ENCODE results near the gene ZNF777.
"Not testable (repeated sequence)": the region's sequence is repeated elsewhere in the genome, so short reads cannot be mapped to it uniquely, and the experiment has no call there.

ZNF777 gene

DNA sequence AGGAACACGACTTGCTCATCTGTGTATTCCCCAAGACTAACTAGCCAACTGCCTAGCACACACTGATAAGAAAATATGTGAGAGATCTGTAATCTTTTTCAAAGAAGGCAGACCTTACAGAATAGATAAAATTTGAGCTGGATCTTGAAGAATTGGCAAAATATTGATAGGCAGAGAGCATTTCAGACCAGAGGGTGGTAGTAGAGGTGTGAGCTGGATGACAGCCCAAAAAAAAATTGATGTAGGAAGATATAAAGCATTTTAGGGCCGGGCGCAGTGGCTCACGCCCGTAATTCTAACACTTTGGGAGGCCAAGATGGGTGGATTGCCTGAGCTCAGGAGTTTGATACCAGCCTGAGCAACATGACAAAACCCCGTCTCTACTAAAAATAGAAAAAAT is 37.9 kb upstream of the ZNF777 start:
- TF ChIP-seq, protein P1, sequence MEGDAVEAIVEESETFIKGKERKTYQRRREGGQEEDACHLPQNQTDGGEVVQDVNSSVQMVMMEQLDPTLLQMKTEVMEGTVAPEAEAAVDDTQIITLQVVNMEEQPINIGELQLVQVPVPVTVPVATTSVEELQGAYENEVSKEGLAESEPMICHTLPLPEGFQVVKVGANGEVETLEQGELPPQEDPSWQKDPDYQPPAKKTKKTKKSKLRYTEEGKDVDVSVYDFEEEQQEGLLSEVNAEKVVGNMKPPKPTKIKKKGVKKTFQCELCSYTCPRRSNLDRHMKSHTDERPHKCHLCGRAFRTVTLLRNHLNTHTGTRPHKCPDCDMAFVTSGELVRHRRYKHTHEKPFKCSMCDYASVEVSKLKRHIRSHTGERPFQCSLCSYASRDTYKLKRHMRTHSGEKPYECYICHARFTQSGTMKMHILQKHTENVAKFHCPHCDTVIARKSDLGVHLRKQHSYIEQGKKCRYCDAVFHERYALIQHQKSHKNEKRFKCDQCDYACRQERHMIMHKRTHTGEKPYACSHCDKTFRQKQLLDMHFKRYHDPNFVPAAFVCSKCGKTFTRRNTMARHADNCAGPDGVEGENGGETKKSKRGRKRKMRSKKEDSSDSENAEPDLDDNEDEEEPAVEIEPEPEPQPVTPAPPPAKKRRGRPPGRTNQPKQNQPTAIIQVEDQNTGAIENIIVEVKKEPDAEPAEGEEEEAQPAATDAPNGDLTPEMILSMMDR (conservative IDR thresholded peaks at IDR 0.05): no peak
- no peak for TF ChIP-seq ZFX (IDR thresholded peaks at IDR 0.05)
- H3K27ac ChIP-seq: no peak overlapping the region

DNA sequence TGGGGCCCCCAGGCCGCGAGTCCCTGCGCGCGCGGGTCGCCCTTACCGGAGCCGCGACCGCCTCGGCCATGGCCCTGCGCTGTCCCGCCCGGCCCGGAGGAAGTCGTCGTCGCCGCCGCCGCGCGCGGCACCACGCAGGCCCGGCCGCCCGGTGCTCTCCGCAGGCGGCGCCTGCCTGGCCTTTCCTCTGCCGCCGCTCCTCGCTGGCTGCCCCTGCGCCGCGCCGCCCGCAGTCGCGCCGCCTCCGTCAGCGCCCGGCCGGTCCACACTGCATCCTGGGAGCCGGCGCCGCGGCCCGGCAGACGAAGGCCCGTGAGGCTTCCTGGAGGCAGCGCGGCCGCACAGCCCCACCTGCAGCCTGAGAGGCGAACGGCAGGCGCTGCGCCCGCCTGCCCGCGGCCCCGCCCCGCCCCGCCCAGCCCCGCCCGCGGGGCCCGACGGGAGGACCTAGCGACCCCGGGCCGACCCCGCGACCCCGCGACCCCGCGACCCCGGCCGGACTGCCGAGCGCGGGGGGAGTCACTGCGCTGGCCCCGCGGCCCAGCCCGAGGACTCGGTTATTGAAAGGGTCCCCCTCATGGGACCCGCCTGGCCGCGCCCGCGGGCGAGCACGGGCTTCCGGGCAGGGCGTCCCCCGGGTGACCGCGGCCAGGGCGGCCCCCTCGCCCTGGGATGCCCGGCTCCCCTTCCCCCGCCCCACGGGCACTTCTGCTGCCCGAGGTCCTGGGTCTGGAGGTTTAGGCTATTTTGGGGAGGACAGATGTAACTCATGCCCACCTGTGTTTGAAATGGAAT is 36.8 kb upstream of the ZNF777 start, which contains the start of gene ZNF746:
TSS of gene ZNF746 (minus strand) at position 343 of the 795 bp plus-strand sequence. CDS start at position 70, 273 bp downstream.
- H3K27ac ChIP-seq: peak within 1 kb of the TSS; percentile 84
- peak; percentile 100 for TF ChIP-seq ZFX (IDR thresholded peaks at IDR 0.05)
- TF ChIP-seq, protein P1 (conservative IDR thresholded peaks at IDR 0.05): peak; percentile 96

DNA sequence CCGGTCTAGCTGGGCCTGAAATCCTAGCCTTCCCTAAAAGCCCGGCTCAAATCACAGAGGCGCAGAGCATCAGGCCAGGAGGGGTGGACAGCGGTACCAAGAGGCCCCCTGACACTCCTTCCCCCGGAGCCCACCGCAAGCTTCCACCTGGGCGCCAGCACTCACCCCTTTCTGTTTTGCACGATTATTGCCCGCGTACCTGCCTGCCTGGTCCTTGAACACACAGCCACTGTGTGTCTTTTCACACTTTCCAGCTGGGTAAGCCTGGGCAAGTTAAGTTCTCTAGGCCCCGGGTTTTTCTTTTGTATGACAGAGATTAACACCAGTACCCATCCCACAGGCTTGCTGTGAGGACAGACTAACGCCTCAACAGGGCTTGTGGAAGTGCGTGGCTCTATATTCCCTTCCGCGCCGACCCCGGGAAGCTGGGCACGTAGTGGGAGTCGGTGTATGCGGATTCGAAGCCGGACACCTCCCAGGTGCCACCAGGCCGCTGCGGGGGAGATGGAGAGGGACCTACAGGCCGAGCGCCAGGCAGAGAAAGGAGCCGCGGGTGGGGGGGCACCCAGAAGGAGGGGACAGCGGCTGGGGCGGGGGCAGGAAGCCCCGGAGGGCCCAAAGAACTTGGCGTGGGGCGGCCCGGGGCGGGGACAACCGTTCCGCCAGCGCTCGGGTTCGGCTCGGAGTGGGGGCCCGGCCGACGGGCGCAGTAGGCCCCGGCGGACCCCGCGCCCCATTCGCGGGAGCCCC is 36.0 kb upstream of the ZNF777 start:
- no peak for TF ChIP-seq ZFX (IDR thresholded peaks at IDR 0.05)
- TF ChIP-seq, protein P1 (conservative IDR thresholded peaks at IDR 0.05): no peak
- peak overlapping the region; percentile 84 for H3K27ac ChIP-seq

- H3K27ac ChIP-seq: peak overlapping the region; percentile 84
- TF ChIP-seq ZFX (IDR thresholded peaks at IDR 0.05): no peak
- TF ChIP-seq, protein P1 (conservative IDR thresholded peaks at IDR 0.05): no peak
Measured at GRCh38 chr7:149495785-149496641, 35.2 kb upstream of the ZNF777 start.

DNA sequence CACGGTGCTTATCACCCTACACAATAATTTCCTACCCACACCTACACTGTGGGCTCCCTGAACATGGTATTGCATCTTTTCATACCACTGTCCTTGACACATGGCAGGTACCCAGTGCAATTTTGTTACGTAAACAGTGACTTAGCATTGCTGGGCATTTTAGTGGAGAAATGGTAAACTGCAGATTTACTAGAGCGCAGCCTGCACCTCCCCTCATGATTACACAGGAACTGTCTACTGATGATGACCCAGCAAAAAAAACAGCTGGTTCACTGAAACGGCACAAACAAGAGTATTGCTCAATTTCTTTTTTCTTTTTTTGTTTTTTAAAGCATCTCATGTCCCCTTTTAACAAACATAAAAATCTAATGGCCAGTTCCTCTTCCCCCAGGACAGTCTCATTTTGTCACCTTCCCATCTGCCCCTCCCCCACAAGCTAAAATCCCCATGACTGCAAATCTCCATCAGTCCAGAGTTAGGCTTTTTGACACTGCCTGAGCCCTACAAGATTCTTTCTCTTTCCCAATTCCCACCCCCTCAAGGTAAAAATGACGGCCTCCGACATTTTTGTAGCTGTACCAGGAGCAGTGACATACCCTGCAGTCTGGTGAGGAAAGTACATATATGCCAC is 34.0 kb upstream of the ZNF777 start:
- TF ChIP-seq ZFX (IDR thresholded peaks at IDR 0.05): no peak
- TF ChIP-seq, protein P1 (conservative IDR thresholded peaks at IDR 0.05): no peak

DNA sequence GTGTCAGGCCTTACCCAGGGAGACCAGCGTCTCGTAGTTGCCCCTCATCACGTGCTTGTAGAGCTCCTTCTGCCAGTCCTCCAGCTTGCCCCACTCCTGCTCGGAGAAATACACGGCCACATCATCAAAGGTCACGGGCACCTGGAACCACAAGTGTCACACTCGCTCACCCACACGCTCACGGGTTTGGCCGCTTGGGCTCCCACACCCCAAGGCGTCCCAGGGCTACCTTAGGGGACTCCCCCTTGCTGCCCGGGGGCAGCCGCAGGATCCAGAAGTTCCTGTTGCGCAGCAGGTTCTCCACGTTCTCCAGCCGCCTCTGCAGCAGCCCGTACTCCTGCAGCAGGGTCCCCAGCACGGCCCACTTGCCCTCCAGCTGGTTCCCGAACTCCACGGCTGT is 33.1 kb upstream of the ZNF777 start:
- H3K27ac ChIP-seq: not testable (repeated sequence)

More for the DNA sequence above, 34.0 kb upstream of the ZNF777 start:
- peak overlapping the region; percentile 84; the same call in 1 of the 2 replicates for H3K27ac ChIP-seq

- H3K27ac ChIP-seq: no peak overlapping the region
- TF ChIP-seq, protein P1 (conservative IDR thresholded peaks at IDR 0.05): no peak
- TF ChIP-seq ZFX (IDR thresholded peaks at IDR 0.05): no peak
Measured at GRCh38 chr7:149493366-149493765, 32.5 kb upstream of the ZNF777 start.

Data from C4-2B (cell line).